Measurements from ENCODE around the gene TCEAL3. TPM values are rescaled to one million over a fixed set of nuclear protein-coding genes. Genes with fewer than 3 reads are reported as not detected.
"Not testable (repeated sequence)": the region's sequence is repeated elsewhere in the genome, so short reads cannot be mapped to it uniquely, and the experiment has no call there.

Gene TCEAL3
- total RNA-seq, 4 donors from 2014 or later = 3.2 to 9.9 (median 4.8) TPM

GRCh38 chrX:103640401-103641155 lies 32.8 kb downstream of the TCEAL3 start:
- Histone ChIP-seq H3K27me3 (no peaks in the 10 kb centered on the region), H3K27ac (no peak overlapping the region), H3K36me3 (no peaks in the 10 kb centered on the region), H3K9me3 (no peaks in the 10 kb centered on the region), H3K4me1 (no peaks in the 10 kb centered on the region), H3K4me3 (no peak overlapping the region)
- TF ChIP-seq POLR2A (IDR thresholded peaks at IDR 0.05) = no peak
- TF ChIP-seq, protein P1, sequence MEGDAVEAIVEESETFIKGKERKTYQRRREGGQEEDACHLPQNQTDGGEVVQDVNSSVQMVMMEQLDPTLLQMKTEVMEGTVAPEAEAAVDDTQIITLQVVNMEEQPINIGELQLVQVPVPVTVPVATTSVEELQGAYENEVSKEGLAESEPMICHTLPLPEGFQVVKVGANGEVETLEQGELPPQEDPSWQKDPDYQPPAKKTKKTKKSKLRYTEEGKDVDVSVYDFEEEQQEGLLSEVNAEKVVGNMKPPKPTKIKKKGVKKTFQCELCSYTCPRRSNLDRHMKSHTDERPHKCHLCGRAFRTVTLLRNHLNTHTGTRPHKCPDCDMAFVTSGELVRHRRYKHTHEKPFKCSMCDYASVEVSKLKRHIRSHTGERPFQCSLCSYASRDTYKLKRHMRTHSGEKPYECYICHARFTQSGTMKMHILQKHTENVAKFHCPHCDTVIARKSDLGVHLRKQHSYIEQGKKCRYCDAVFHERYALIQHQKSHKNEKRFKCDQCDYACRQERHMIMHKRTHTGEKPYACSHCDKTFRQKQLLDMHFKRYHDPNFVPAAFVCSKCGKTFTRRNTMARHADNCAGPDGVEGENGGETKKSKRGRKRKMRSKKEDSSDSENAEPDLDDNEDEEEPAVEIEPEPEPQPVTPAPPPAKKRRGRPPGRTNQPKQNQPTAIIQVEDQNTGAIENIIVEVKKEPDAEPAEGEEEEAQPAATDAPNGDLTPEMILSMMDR (IDR thresholded peaks at IDR 0.05) = no peak
- no peak for DNase-seq

GRCh38 chrX:103644125-103644524 lies 36.4 kb downstream of the TCEAL3 start:
- Histone ChIP-seq H3K9me3 (no peaks in the 10 kb centered on the region), H3K36me3 (no peaks in the 10 kb centered on the region), H3K27me3 (no peaks in the 10 kb centered on the region), H3K4me3 (no peak overlapping the region), H3K27ac (no peak overlapping the region), H3K4me1 (no peaks in the 10 kb centered on the region)
- DNase-seq = no peak
- TF ChIP-seq, protein P1 (IDR thresholded peaks at IDR 0.05) = no peak
- no peak for TF ChIP-seq POLR2A (IDR thresholded peaks at IDR 0.05)

DNA sequence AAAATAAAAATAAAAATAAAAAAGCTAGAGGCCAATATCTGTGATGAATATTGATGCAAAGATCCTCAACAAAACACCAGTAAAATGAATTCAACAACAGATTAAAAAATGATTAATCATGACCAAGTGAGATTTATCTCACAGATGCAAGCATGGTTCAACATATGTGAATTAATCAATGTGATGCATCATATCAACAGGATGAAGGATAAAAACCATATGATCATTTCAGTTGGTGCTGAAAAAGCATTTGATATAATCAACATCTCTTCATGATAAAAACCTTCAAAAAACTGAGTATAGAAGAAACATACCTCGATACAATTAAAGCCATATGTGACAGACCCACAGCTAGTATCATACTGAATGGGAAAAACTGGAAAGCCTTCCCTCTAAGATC lies 39.9 kb downstream of the TCEAL3 start:
- TF ChIP-seq POLR2A (IDR thresholded peaks at IDR 0.05) = no peak
- TF ChIP-seq, protein P1 (IDR thresholded peaks at IDR 0.05) = no peak
- H3K27me3 ChIP-seq = no peaks in the 10 kb centered on the region

GRCh38 chrX:103651151-103651773 lies 43.5 kb downstream of the TCEAL3 start:
- Histone ChIP-seq H3K27me3 (no peaks in the 10 kb centered on the region), H3K36me3 (no peaks in the 10 kb centered on the region), H3K4me1 (no peaks in the 10 kb centered on the region), H3K4me3 (no peak overlapping the region), H3K27ac (no peak overlapping the region), H3K9me3 (no peaks in the 10 kb centered on the region)
- no peak for DNase-seq
- TF ChIP-seq, protein P1 (IDR thresholded peaks at IDR 0.05) = no peak
- TF ChIP-seq POLR2A (IDR thresholded peaks at IDR 0.05) = no peak

More for the DNA sequence above, 39.9 kb downstream of the TCEAL3 start:
- no peak overlapping the region for H3K4me3 ChIP-seq
- no peak for DNase-seq
- no peaks in the 10 kb centered on the region for H3K36me3 ChIP-seq
- H3K9me3 ChIP-seq = no peaks in the 10 kb centered on the region
- no peak overlapping the region for H3K27ac ChIP-seq
- no peaks in the 10 kb centered on the region for H3K4me1 ChIP-seq

- H3K27ac ChIP-seq, H3K9me3 ChIP-seq, H3K4me1 ChIP-seq, H3K36me3 ChIP-seq, DNase-seq, H3K4me3 ChIP-seq, H3K27me3 ChIP-seq: not testable (repeated sequence)
Observed at GRCh38 chrX:103655230-103656000, 47.7 kb downstream of the TCEAL3 start.

DNA sequence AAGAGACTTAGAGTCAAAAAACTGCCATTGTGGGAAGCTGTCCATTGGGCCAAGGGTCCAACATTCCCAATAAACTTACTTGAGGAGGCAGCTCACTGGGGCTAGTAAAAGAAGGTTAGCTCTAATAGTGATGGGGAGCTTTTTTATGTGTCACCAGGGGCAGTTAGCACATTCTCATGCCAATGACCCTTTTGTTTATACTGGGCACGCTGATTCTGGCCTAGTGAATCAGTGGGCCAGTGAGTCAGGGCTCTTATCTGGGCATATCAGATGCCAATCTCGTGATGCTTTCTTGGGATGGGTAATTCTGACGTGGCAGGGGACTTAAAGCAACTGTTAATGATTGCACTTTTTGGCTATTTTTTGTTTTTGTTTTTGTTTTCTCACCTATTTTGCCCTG lies 48.9 kb downstream of the TCEAL3 start:
- Histone ChIP-seq H3K4me1 (no peaks in the 10 kb centered on the region), H3K4me3 (no peak overlapping the region), H3K9me3 (no peaks in the 10 kb centered on the region), H3K36me3 (no peaks in the 10 kb centered on the region), H3K27ac (no peak overlapping the region), H3K27me3 (no peaks in the 10 kb centered on the region)
- TF ChIP-seq, protein P1 (IDR thresholded peaks at IDR 0.05) = no peak
- TF ChIP-seq POLR2A (IDR thresholded peaks at IDR 0.05) = no peak
- DNase-seq = no peak

GRCh38 chrX:103657066-103657465 lies 49.3 kb downstream of the TCEAL3 start:
- H3K4me1 ChIP-seq, H3K27ac ChIP-seq, H3K4me3 ChIP-seq, H3K36me3 ChIP-seq, H3K9me3 ChIP-seq, DNase-seq, H3K27me3 ChIP-seq: not testable (repeated sequence)

Data from Peyer's patch (tissue), 4 donors.